Spleen (tissue), 13 donors: ENCODE results near the gene CHL1. TPM values are rescaled to one million over a fixed set of nuclear protein-coding genes. Genes with fewer than 3 reads are reported as not detected.

ENCODE experiments used
- DNase-seq: peaks from one replicate; pipeline ENCODE4 v3.0.0-alpha.2; 2020
- H3K27ac ChIP-seq, 8 donors: fragments of 200-600 bp; sonication (generic) in 7 of 8; 1 replicate in 4 of 8; 2 replicates in 4 of 8; pipeline versions ENCODE4 v1.5.0 to v1.8.0; 2016 to 2021; ENCODE audit warnings: inconsistent platforms in 4 of 8, mild to moderate bottlenecking in 4 of 8, moderate library complexity in 1 of 8
- H3K27me3 ChIP-seq, 7 donors: fragments of 200-600 bp; sonication (generic) in 6 of 7; replicated peaks in 1 of 7; 1 replicate in 4 of 7; 2 replicates in 3 of 7; pipeline versions ENCODE4 v1.5.0 to v1.8.0; 2016 to 2021; ENCODE audit warnings: inconsistent platforms in 3 of 7, mild to moderate bottlenecking in 1 of 7
- H3K36me3 ChIP-seq, 6 donors: fragments of 200-600 bp; sonication (generic) in 5 of 6; 1 replicate in 4 of 6; 2 replicates in 2 of 6; pipeline versions ENCODE4 v1.5.0 to v1.8.0; 2016 to 2021; ENCODE audit warnings: inconsistent platforms in 2 of 6
- H3K4me1 ChIP-seq, 6 donors: fragments of 200-600 bp; sonication (generic) in 5 of 6; 1 replicate in 3 of 6; 2 replicates in 3 of 6; pipeline versions ENCODE4 v1.5.0 to v1.8.0; 2016 to 2021; ENCODE audit warnings: inconsistent platforms in 3 of 6
- H3K4me3 ChIP-seq, 8 donors: fragments of 200-600 bp; sonication (generic) in 7 of 8; 1 replicate in 4 of 8; 2 replicates in 4 of 8; pipeline versions ENCODE4 v1.5.0 to v1.8.0; 2016 to 2021; ENCODE audit warnings: inconsistent platforms in 4 of 8, mild to moderate bottlenecking in 4 of 8, moderate library complexity in 2 of 8
- H3K9me3 ChIP-seq, 8 donors: fragments of 200-600 bp; sonication (generic) in 7 of 8; 1 replicate in 4 of 8; 2 replicates in 4 of 8; pipeline versions ENCODE4 v1.5.0 to v1.8.0; 2016 to 2021; ENCODE audit warnings: inconsistent platforms in 4 of 8
- CTCF ChIP-seq, 11 experiments: fragments of 200-600 bp in 7 of 11; fragments of 450-650 bp in 4 of 11; sonication (generic) in 4 of 11; IDR thresholded peaks in 8 of 11; conservative IDR thresholded peaks in 3 of 11; 1 replicate in 7 of 11; 2 replicates in 4 of 11; pipeline versions ENCODE4 v1.4.0 to v1.8.0; 2016 to 2021; ENCODE audit warnings: antibody characterized with exemption in 11 of 11, inconsistent platforms in 4 of 11, mild to moderate bottlenecking in 1 of 11
- POLR2A ChIP-seq, 3 donors: fragments of 450-650 bp; IDR thresholded peaks; one replicate each; pipeline ENCODE4 v1.5.1; 2017; ENCODE audit warnings: antibody characterized with exemption in 3 of 3, mild to moderate bottlenecking in 1 of 3
- POLR2AphosphoS5 ChIP-seq, 3 donors: sonication (generic); formaldehyde crosslinking; IDR thresholded peaks; one replicate each; pipeline ENCODE4 v1.5.1; 2017; ENCODE audit warnings: antibody characterized with exemption in 3 of 3
- WGBS, 5 donors: extraction: QIAGEN DNeasy Blood & Tissue Kit in 3 of 5; methylation state at CpG; one replicate each; pipeline versions ENCODE4 v1.1.5 to v1.1.7; 2013 to 2018; 5-methylcytosine and 5-hydroxymethylcytosine counted together
- intact Hi-C: fragments of 100-400 bp; cut with DNase I; formaldehyde crosslinking; loops from one replicate; pipeline ENCODE4 v1.15.0; 2023; ENCODE audit warnings: low total_unique reads
- long read RNA-seq, 2 donors: transcript quantifications; one replicate each; lab custom pipeline, GENCODE V29; 2026
- polyA plus RNA-seq, 3 donors: library from polyadenylated mRNA; stranded (reverse); fragments of 200-250 nt; gene quantifications; one replicate each; pipeline ENCODE4 v1.2.1, GENCODE V29; 2013
- total RNA-seq, 7 donors: library from RNA; depleted of rRNA in 3 of 7; stranded (reverse); fragments of >200 nt in 3 of 7; fragmentation: NEBNext Ultra II Directional in 4 of 7; extraction: Animal tissue kit (Norgen Biotek cat#: 25700) in 4 of 7; gene quantifications; one replicate each; pipeline versions ENCODE4 v1.1.0 to v1.2.1, GENCODE V29; 2016 to 2021
- donor health status: healthy with polysubstance abuse.
- donor health status: DM: no; HTN: no; CAD: no; lungs with moderate emphysema.
- donor health status: DM: no; HTN: no; CAD: no.
- donor health status: Bipolar disorder and iron deficiency.
- donor health status: healthy.
- donor health status: DM: no; HTN: no; CAD: no.
- donor health status: DM: yes; HTN: yes; CAD: no.

Gene CHL1
- total RNA-seq (10 to 100 TPM; 11.9 to 20.6 (median 14.9) TPM), polyA plus RNA-seq (1 to 10 TPM; 3.3 to 6.7 (median 4.3) TPM)
- long read RNA-seq, donor 1: 0 reads
- long read RNA-seq, donor 2: 0 reads

- Histone ChIP-seq H3K4me3 (peak within 1 kb of the TSS; percentile 38 to 72 (median 49)), H3K27me3 (peaks cover 0 to 42% (median 28%) of the 10 kb centered on the region in 7 donors), H3K27ac (peak within 1 kb of the TSS in 4 of 8 donors; percentile 34 to 54 (median 47)), H3K36me3 (no peaks in the 10 kb centered on the region), H3K4me1 (peaks cover 3 to 29% (median 13%) of the 10 kb centered on the region in 6 donors), H3K9me3 (no peaks in the 10 kb centered on the region)
- DNase-seq: peak; percentile 72
- 2 to 7% (median 4%) methylated on average over 32 to 64 of the region's 64 CpGs for WGBS, 5 donors
- intact Hi-C loops: no loop called here
- TF ChIP-seq POLR2AphosphoS5 (IDR thresholded peaks at IDR 0.05): peak in 1 of 3 donors; percentile 25
- TF ChIP-seq CTCF (IDR thresholded peaks at IDR 0.05 in 8 of 11, conservative IDR thresholded peaks at IDR 0.05 in 3 of 11): no peak
Observed at GRCh38 chr3:196311-197148, at the start of gene CHL1. CHL1 (plus strand) TSS chr3:196763; CDS start chr3:319777, 123,014 bp downstream.

GRCh38 chr3:151614-152189 lies 44.9 kb upstream of the CHL1 start:
- DNase-seq: no peak
- Histone ChIP-seq H3K9me3 (no peaks in the 10 kb centered on the region), H3K27me3 (no peaks in the 10 kb centered on the region), H3K4me3 (no peak overlapping the region), H3K27ac (no peak overlapping the region), H3K4me1 (no peaks in the 10 kb centered on the region), H3K36me3 (no peaks in the 10 kb centered on the region)
- TF ChIP-seq POLR2AphosphoS5 (IDR thresholded peaks at IDR 0.05): no peak
- no peak for TF ChIP-seq POLR2A (IDR thresholded peaks at IDR 0.05)
- no peak for TF ChIP-seq CTCF (IDR thresholded peaks at IDR 0.05 in 8 of 11, conservative IDR thresholded peaks at IDR 0.05 in 3 of 11)
- intact Hi-C loops: no loop called here
- WGBS, 5 donors: 69 to 95% (median 73%) methylated on average over 2 of the region's 2 CpGs

GRCh38 chr3:159974-160373 lies 36.6 kb upstream of the CHL1 start:
- no peaks in the 10 kb centered on the region for H3K4me1 ChIP-seq
- H3K27ac ChIP-seq: no peak overlapping the region
- H3K27me3 ChIP-seq: no peaks in the 10 kb centered on the region
- H3K9me3 ChIP-seq: no peaks in the 10 kb centered on the region
- WGBS, 5 donors: 17 to 29% (median 21%) methylated on average over 1 of the region's 1 CpG
- no peak for DNase-seq
- H3K36me3 ChIP-seq: no peaks in the 10 kb centered on the region
- H3K4me3 ChIP-seq: no peak overlapping the region
- TF ChIP-seq POLR2A (IDR thresholded peaks at IDR 0.05) (no peak), CTCF (IDR thresholded peaks at IDR 0.05 in 8 of 11, conservative IDR thresholded peaks at IDR 0.05 in 3 of 11) (no peak), POLR2AphosphoS5 (IDR thresholded peaks at IDR 0.05) (no peak)
- intact Hi-C loops: no loop called here

GRCh38 chr3:166071-166470 lies 30.5 kb upstream of the CHL1 start:
- no peak for DNase-seq
- no peaks in the 10 kb centered on the region for H3K9me3 ChIP-seq
- TF ChIP-seq POLR2AphosphoS5 (IDR thresholded peaks at IDR 0.05) (no peak), POLR2A (IDR thresholded peaks at IDR 0.05) (no peak), CTCF (IDR thresholded peaks at IDR 0.05 in 8 of 11, conservative IDR thresholded peaks at IDR 0.05 in 3 of 11) (no peak)

More at GRCh38 chr3:166071-166470, 30.5 kb upstream of the CHL1 start:
- Histone ChIP-seq H3K36me3 (no peaks in the 10 kb centered on the region), H3K27me3 (no peaks in the 10 kb centered on the region), H3K27ac (no peak overlapping the region), H3K4me1 (no peaks in the 10 kb centered on the region), H3K4me3 (no peak overlapping the region)
- intact Hi-C loops: no loop called here
